ENCODE results near the gene CPD. TPM values are rescaled to one million over a fixed set of nuclear protein-coding genes. Genes with fewer than 3 reads are reported as not detected.

CPD gene
- total and polyA plus RNA-seq, 9 of the 15 experiments (the other 6 are each of a cell fraction or from before 2014, with no cell fraction given), result 4.5 to 24.4 (median 20.4) TPM

GRCh38 chr17:30378825-30379302, at the start of gene CPD (continued):
- TF ChIP-seq IRF9 (tag; IDR thresholded peaks at IDR 0.05) (no peak), TBP (optimal IDR thresholded peaks at IDR 0.05; ENCODE audit: low read depth, low read length) (peak; percentile 65), CEBPB (tag; IDR thresholded peaks at IDR 0.05) (no peak), MYBL2 (IDR thresholded peaks at IDR 0.05; ENCODE audit: low read depth) (no peak), MYBL2 (CRISPR knock-in tag; IDR thresholded peaks at IDR 0.05; ENCODE audit: borderline replicate concordance) (no peak), CHAMP1 (IDR thresholded peaks at IDR 0.05) (no peak), LEF1 (IDR thresholded peaks at IDR 0.05) (no peak), XRCC4 (IDR thresholded peaks at IDR 0.05; ENCODE audit: extremely low read depth, insufficient read depth, insufficient read length) (no peak), NCOA6 (IDR thresholded peaks at IDR 0.05) (no peak; the same call in 1 of the 2 replicates), DPF2 (IDR thresholded peaks at IDR 0.05) (no peak), MCM2 (IDR thresholded peaks at IDR 0.05; ENCODE audit: low read depth) (no peak), CHD1 (IDR thresholded peaks at IDR 0.05; ENCODE audit: low read length) (no peak), HMG20A (CRISPR knock-in tag; conservative IDR thresholded peaks at IDR 0.05) (no peak), POLR2AphosphoS5 (IDR thresholded peaks at IDR 0.05; ENCODE audit: control insufficient read depth, insufficient read depth, low read depth, low read length) (0 out of 2 replicates have a peak, but pooled peaks have one; percentile 30), TCF7 (IDR thresholded peaks at IDR 0.05; ENCODE audit: borderline replicate concordance) (no peak), RBM25 (IDR thresholded peaks at IDR 0.05; ENCODE audit: low read depth, low read length, severe bottlenecking) (peak; percentile 98), PTBP1 (IDR thresholded peaks at IDR 0.05; ENCODE audit: low read depth, low read length) (no peak), MECOM (CRISPR knock-in tag; IDR thresholded peaks at IDR 0.05) (no peak), HES1 (IDR thresholded peaks at IDR 0.05; ENCODE audit: low read depth) (no peak), DMBX1 (CRISPR knock-in tag; IDR thresholded peaks at IDR 0.05; ENCODE audit: borderline replicate concordance) (no peak), SNIP1 (IDR thresholded peaks at IDR 0.05; ENCODE audit: low read depth) (no peak), FOXM1 (IDR thresholded peaks at IDR 0.05; ENCODE audit: low read depth) (no peak), FOXM1 (CRISPR knock-in tag; IDR thresholded peaks at IDR 0.05; ENCODE audit: low read depth) (no peak), RBBP5 (IDR thresholded peaks at IDR 0.05; ENCODE audit: borderline replicate concordance, insufficient read depth, low read length, poor library complexity, severe bottlenecking) (peak; percentile 69), ARID1B (IDR thresholded peaks at IDR 0.05) (no peak)
- TF ChIP-seq, protein P1, sequence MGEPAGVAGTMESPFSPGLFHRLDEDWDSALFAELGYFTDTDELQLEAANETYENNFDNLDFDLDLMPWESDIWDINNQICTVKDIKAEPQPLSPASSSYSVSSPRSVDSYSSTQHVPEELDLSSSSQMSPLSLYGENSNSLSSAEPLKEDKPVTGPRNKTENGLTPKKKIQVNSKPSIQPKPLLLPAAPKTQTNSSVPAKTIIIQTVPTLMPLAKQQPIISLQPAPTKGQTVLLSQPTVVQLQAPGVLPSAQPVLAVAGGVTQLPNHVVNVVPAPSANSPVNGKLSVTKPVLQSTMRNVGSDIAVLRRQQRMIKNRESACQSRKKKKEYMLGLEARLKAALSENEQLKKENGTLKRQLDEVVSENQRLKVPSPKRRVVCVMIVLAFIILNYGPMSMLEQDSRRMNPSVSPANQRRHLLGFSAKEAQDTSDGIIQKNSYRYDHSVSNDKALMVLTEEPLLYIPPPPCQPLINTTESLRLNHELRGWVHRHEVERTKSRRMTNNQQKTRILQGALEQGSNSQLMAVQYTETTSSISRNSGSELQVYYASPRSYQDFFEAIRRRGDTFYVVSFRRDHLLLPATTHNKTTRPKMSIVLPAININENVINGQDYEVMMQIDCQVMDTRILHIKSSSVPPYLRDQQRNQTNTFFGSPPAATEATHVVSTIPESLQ (CRISPR knock-in tag; IDR thresholded peaks at IDR 0.05), result no peak
